ENCODE data around the gene CREBRF. TPM values are rescaled to one million over a fixed set of nuclear protein-coding genes. Genes with fewer than 3 reads are reported as not detected.
"Not testable (repeated sequence)": the region's sequence is repeated elsewhere in the genome, so short reads cannot be mapped to it uniquely, and the experiment has no call there.

CREBRF gene
- total RNA-seq, 2 experiments from 2014 or later, result 92.7 to 99.6 TPM

GRCh38 chr5:173016598-173017046 is 39.5 kb upstream of the CREBRF start:
- peak in 2 of 14 experiments; percentile 38 to 57 for DNase-seq
- ChIA-PET CTCF (interaction anchor here (1.5 kb wide), 1 partner anchor 19 kb away, joined by 3 read pairs; no protein-coding TSS in a partner anchor), POLR2A (no interaction called here)
- peaks cover 47% of the 10 kb centered on the region for H3K36me3 Mint-ChIP-seq (ENCODE audit: low read depth)
- no peaks in the 10 kb centered on the region for H3K27me3 Mint-ChIP-seq
- H3K4me1 Mint-ChIP-seq (ENCODE audit: low read depth), result peaks cover 61% of the 10 kb centered on the region
- Histone ChIP-seq H3K27me3 (ENCODE audit: control insufficient read depth in 1 of 2, insufficient read depth in 2 of 2, low read length in 2 of 2) (no peaks in the 10 kb centered on the region), H3K9me3 (ENCODE audit: control insufficient read depth in 1 of 2, insufficient read depth in 1 of 2, low read length in 2 of 2) (no peaks in the 10 kb centered on the region), H3K27ac (ENCODE audit: low read depth in 1 of 2, low read length in 2 of 2) (no peak overlapping the region), H3K4me3 (ENCODE audit: low read length) (no peak overlapping the region), H3K4me1 (ENCODE audit: insufficient read depth, low read length) (peaks cover 14% of the 10 kb centered on the region), H3K36me3 (ENCODE audit: insufficient read depth, low read length) (peaks cover 24% of the 10 kb centered on the region)
- no peak for ATAC-seq (ENCODE audit: poor library complexity)
- H3K4me3 Mint-ChIP-seq, result no peak overlapping the region
- no peak for TF ChIP-seq CTCF (IDR thresholded peaks at IDR 0.05)
- intact Hi-C loops (cut with DNase I, micrococcal nuclease), result loop anchor here in 1 of 2 experiments (5.0 kb wide), 1 partner anchor 36 kb away; no protein-coding TSS in a partner anchor
- H3K27ac Mint-ChIP-seq, result peak overlapping the region; percentile 50
- no peaks in the 10 kb centered on the region for H3K9me3 Mint-ChIP-seq

- Histone ChIP-seq H3K36me3 (ENCODE audit: insufficient read depth, low read length) (peaks cover 27% of the 10 kb centered on the region), H3K4me1 (ENCODE audit: insufficient read depth, low read length) (peaks cover 14% of the 10 kb centered on the region)
- H3K9me3 ChIP-seq (ENCODE audit: control insufficient read depth in 1 of 2, insufficient read depth in 1 of 2, low read length in 2 of 2); H3K27ac ChIP-seq (ENCODE audit: low read depth in 1 of 2, low read length in 2 of 2); H3K9me3 Mint-ChIP-seq; H3K4me3 Mint-ChIP-seq; ATAC-seq (ENCODE audit: poor library complexity); H3K27me3 Mint-ChIP-seq; H3K4me3 ChIP-seq (ENCODE audit: low read length); POLR2A ChIA-PET; H3K27me3 ChIP-seq (ENCODE audit: control insufficient read depth in 1 of 2, insufficient read depth in 2 of 2, low read length in 2 of 2); DNase-seq: not testable (repeated sequence)
- H3K4me1 Mint-ChIP-seq (ENCODE audit: low read depth), result peaks cover 61% of the 10 kb centered on the region
- CTCF ChIA-PET, result interaction anchor here (0.7 to 1.5 kb wide), 3 partner anchors 18 to 22 kb away, joined by 3 to 4 read pairs (median 4); no protein-coding TSS in a partner anchor
- H3K27ac Mint-ChIP-seq, result peak overlapping the region; percentile 50
- peaks cover 47% of the 10 kb centered on the region for H3K36me3 Mint-ChIP-seq (ENCODE audit: low read depth)
- intact Hi-C loops (cut with DNase I, micrococcal nuclease), result loop anchor here in 1 of 2 experiments (5.0 kb wide), 1 partner anchor 35 kb away; no protein-coding TSS in a partner anchor
Measured at GRCh38 chr5:173017087-173017486, 39.1 kb upstream of the CREBRF start.

GRCh38 chr5:173018358-173018757 is 37.8 kb upstream of the CREBRF start:
- Mint-ChIP-seq H3K4me3 (no peak overlapping the region), H3K27me3 (no peaks in the 10 kb centered on the region), H3K4me1 (ENCODE audit: low read depth) (peaks cover 62% of the 10 kb centered on the region), H3K27ac (peak overlapping the region; percentile 71), H3K9me3 (no peaks in the 10 kb centered on the region), H3K36me3 (ENCODE audit: low read depth) (peaks cover 51% of the 10 kb centered on the region)
- no peak for DNase-seq
- Histone ChIP-seq H3K27me3 (ENCODE audit: control insufficient read depth in 1 of 2, insufficient read depth in 2 of 2, low read length in 2 of 2) (no peaks in the 10 kb centered on the region), H3K36me3 (ENCODE audit: insufficient read depth, low read length) (peaks cover 34% of the 10 kb centered on the region), H3K9me3 (ENCODE audit: control insufficient read depth in 1 of 2, insufficient read depth in 1 of 2, low read length in 2 of 2) (no peaks in the 10 kb centered on the region), H3K4me1 (ENCODE audit: insufficient read depth, low read length) (peaks cover 14% of the 10 kb centered on the region), H3K4me3 (ENCODE audit: low read length) (no peak overlapping the region), H3K27ac (ENCODE audit: low read depth in 1 of 2, low read length in 2 of 2) (no peak overlapping the region)
- TF ChIP-seq CTCF (IDR thresholded peaks at IDR 0.05), result no peak
- no peak for ATAC-seq (ENCODE audit: poor library complexity)
- intact Hi-C loops (cut with DNase I, micrococcal nuclease), result loop anchor here in 1 of 2 experiments (5.0 kb wide), 1 partner anchor 34 kb away; no protein-coding TSS in a partner anchor
- ChIA-PET CTCF (interaction anchor here (0.5 to 1.4 kb wide), 4 partner anchors 17 to 126 kb away, joined by 3 to 4 read pairs (median 3); partner anchors contain the start of gene BNIP1), POLR2A (interaction anchor here (1.2 kb wide), 1 partner anchor 17 kb away, joined by 3 read pairs; no protein-coding TSS in a partner anchor)

Measured in CD4-positive, alpha-beta T cell (primary cell).